Astrocyte (in vitro differentiated cells and primary cell): Measurements from ENCODE around the gene TCP11. TPM values are rescaled to one million over a fixed set of nuclear protein-coding genes. Genes with fewer than 3 reads are reported as not detected.

ENCODE experiments used
- DNase-seq: peaks from one replicate; pipeline ENCODE4 v3.0.0-alpha.2; 2010; ENCODE audit warnings: low read depth
- FAIRE-seq: peaks from 2 replicates; lab custom pipeline; 2011; peaks lifted over from hg19 to GRCh38; lab: Jason Lieb, UNC
- H2AFZ ChIP-seq: 2 replicates; pipeline ENCODE4 v1.6.0; 2012; ENCODE audit warnings: low read depth, low read length, inconsistent platforms
- H3K27ac ChIP-seq: 2 replicates; pipeline ENCODE4 v1.5.1; 2011; ENCODE audit warnings: low read depth, low read length, inconsistent platforms
- H3K27me3 ChIP-seq: 2 replicates; pipeline ENCODE4 v1.6.0; 2011; ENCODE audit warnings: low read length, inconsistent platforms; ENCODE audit not compliant: insufficient read depth
- H3K36me3 ChIP-seq: 2 replicates; pipeline ENCODE4 v1.5.1; 2011; ENCODE audit warnings: low read length, inconsistent platforms; ENCODE audit not compliant: insufficient read depth
- H3K4me1 ChIP-seq: 2 replicates; pipeline ENCODE4 v1.5.1; 2011; ENCODE audit warnings: low read length, inconsistent platforms; ENCODE audit not compliant: insufficient read depth
- H3K4me2 ChIP-seq: 2 replicates; pipeline ENCODE4 v1.6.0; 2012; ENCODE audit warnings: low read length, inconsistent platforms
- H3K4me3 ChIP-seq: 2 replicates; pipeline ENCODE4 v1.5.1; 2011; ENCODE audit warnings: low read depth, mild to moderate bottlenecking, low read length, inconsistent platforms; ENCODE audit not compliant: insufficient read depth
- H3K79me2 ChIP-seq: 2 replicates; pipeline ENCODE4 v1.6.0; 2012; ENCODE audit warnings: mild to moderate bottlenecking, low read length, inconsistent platforms; ENCODE audit not compliant: insufficient read depth
- H3K9ac ChIP-seq: 2 replicates; pipeline ENCODE4 v1.6.0; 2012; ENCODE audit warnings: mild to moderate bottlenecking, low read length, inconsistent platforms
- H3K9me3 ChIP-seq: 2 replicates; pipeline ENCODE4 v1.5.1; 2012; ENCODE audit warnings: low read depth, mild to moderate bottlenecking, low read length, inconsistent platforms; ENCODE audit not compliant: insufficient read depth
- H4K20me1 ChIP-seq: 2 replicates; pipeline ENCODE4 v1.6.0; 2012; ENCODE audit warnings: low read length, inconsistent platforms; ENCODE audit not compliant: insufficient read depth
- H3K27ac Mint-ChIP-seq: one replicate; pipeline ENCODE4 v1.8.0; 2021; ENCODE audit warnings: mild to moderate bottlenecking, mixed read lengths; ENCODE audit not compliant: unreplicated experiment
- H3K27me3 Mint-ChIP-seq: one replicate; pipeline ENCODE4 v1.8.0; 2021; ENCODE audit warnings: low read depth, mixed read lengths; ENCODE audit not compliant: unreplicated experiment
- H3K36me3 Mint-ChIP-seq: one replicate; pipeline ENCODE4 v1.8.0; 2021; ENCODE audit warnings: low read depth, mixed read lengths; ENCODE audit not compliant: unreplicated experiment
- H3K4me1 Mint-ChIP-seq: one replicate; pipeline ENCODE4 v1.8.0; 2021; ENCODE audit warnings: low read depth, mixed read lengths; ENCODE audit not compliant: unreplicated experiment
- H3K4me3 Mint-ChIP-seq: one replicate; pipeline ENCODE4 v1.8.0; 2021; ENCODE audit warnings: mild to moderate bottlenecking, moderate library complexity, mixed read lengths; ENCODE audit not compliant: unreplicated experiment
- H3K9me3 Mint-ChIP-seq: one replicate; pipeline ENCODE4 v1.8.0; 2021; ENCODE audit warnings: mild to moderate bottlenecking, mixed read lengths; ENCODE audit not compliant: unreplicated experiment
- EZH2 ChIP-seq: IDR thresholded peaks from 2 replicates; pipeline ENCODE4 v1.6.1; 2012; ENCODE audit warnings: mild to moderate bottlenecking, low read length, inconsistent platforms; ENCODE audit not compliant: insufficient read depth
- total RNA-seq: library from RNA; stranded (reverse); gene quantifications from 2 replicates; pipeline ENCODE4 v1.2.1, GENCODE V29; 2021
- TF ChIP-seq, protein P1 (sequence below): IDR thresholded peaks from 2 replicates; pipeline ENCODE4 v1.5.1; 2011; ENCODE audit warnings: low read depth, mild to moderate bottlenecking, inconsistent platforms, low read length, moderate library complexity; ENCODE audit not compliant: insufficient read depth

Gene TCP11
- total RNA-seq, 1 donor from 2014 or later, result not detected

DNA sequence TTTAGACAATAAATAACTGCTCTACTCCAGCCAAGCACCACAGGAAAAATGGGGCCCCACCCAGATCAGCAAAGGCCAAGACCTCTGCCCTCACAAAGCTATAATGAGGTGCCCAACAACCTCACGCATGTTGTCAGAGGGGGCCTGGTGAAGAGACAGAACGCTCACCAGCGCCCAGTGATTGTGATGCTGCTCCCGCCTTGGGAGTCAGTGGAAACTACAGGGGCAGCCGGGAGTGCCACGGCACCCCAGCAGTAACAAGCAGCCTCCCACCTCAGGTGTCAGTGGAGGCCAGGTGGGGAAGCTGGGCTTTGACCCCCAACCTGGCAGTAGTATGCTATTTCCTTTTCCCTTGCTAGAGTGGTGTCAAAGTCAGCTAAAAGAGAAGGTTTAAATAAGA, 47.4 kb downstream of the TCP11 start:
- no peak overlapping the region for H3K4me2 ChIP-seq
- no peaks in the 10 kb centered on the region for H3K79me2 ChIP-seq
- Mint-ChIP-seq H3K4me1 (peaks cover 60% of the 10 kb centered on the region), H3K27me3 (no peaks in the 10 kb centered on the region), H3K36me3 (peaks cover 2% of the 10 kb centered on the region), H3K4me3 (no peak overlapping the region), H3K9me3 (no peaks in the 10 kb centered on the region), H3K27ac (no peak overlapping the region)
- H3K9ac ChIP-seq, result no peak overlapping the region
- no peak for FAIRE-seq
- H3K4me1 ChIP-seq, result peaks cover 45% of the 10 kb centered on the region
- no peak overlapping the region for H3K4me3 ChIP-seq
- H4K20me1 ChIP-seq, result no peaks in the 10 kb centered on the region
- no peak for TF ChIP-seq EZH2
- TF ChIP-seq, protein P1, sequence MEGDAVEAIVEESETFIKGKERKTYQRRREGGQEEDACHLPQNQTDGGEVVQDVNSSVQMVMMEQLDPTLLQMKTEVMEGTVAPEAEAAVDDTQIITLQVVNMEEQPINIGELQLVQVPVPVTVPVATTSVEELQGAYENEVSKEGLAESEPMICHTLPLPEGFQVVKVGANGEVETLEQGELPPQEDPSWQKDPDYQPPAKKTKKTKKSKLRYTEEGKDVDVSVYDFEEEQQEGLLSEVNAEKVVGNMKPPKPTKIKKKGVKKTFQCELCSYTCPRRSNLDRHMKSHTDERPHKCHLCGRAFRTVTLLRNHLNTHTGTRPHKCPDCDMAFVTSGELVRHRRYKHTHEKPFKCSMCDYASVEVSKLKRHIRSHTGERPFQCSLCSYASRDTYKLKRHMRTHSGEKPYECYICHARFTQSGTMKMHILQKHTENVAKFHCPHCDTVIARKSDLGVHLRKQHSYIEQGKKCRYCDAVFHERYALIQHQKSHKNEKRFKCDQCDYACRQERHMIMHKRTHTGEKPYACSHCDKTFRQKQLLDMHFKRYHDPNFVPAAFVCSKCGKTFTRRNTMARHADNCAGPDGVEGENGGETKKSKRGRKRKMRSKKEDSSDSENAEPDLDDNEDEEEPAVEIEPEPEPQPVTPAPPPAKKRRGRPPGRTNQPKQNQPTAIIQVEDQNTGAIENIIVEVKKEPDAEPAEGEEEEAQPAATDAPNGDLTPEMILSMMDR, result no peak
- no peaks in the 10 kb centered on the region for H3K9me3 ChIP-seq
- no peaks in the 10 kb centered on the region for H3K36me3 ChIP-seq
- no peak overlapping the region for H3K27ac ChIP-seq
- H2AFZ ChIP-seq, result no peak overlapping the region
- no peaks in the 10 kb centered on the region for H3K27me3 ChIP-seq
- DNase-seq, result no peak

DNA sequence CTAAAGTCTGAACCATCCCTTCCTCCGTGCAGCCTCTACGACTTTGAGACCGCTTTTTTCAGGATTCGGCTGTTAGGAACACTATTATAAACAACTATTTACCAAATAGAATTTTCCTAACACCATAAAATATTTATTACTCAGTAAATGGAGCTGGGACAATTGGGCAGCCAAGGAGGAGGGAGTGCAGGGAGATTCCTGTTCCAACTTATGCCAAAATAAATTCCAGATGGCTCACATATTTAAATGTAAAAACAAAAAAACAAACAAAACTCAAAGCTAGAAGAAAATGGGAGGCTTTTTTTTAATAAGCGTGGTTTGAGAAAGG, 48.1 kb downstream of the TCP11 start:
- H3K4me3 Mint-ChIP-seq, result peak overlapping the region; percentile 41
- H3K4me1 ChIP-seq, result peaks cover 45% of the 10 kb centered on the region
- no peaks in the 10 kb centered on the region for H3K9me3 ChIP-seq
- no peak overlapping the region for H2AFZ ChIP-seq
- TF ChIP-seq, protein P1, result no peak
- no peak for TF ChIP-seq EZH2
- peaks cover 6% of the 10 kb centered on the region for H3K36me3 Mint-ChIP-seq
- no peaks in the 10 kb centered on the region for H3K27me3 ChIP-seq
- no peak overlapping the region for H3K27ac ChIP-seq
- H3K4me3 ChIP-seq, result no peak overlapping the region
- H3K4me1 Mint-ChIP-seq, result peaks cover 61% of the 10 kb centered on the region
- no peaks in the 10 kb centered on the region for H4K20me1 ChIP-seq
- DNase-seq (no peak), FAIRE-seq (no peak)
- H3K27me3 Mint-ChIP-seq, result no peaks in the 10 kb centered on the region
- no peaks in the 10 kb centered on the region for H3K79me2 ChIP-seq
- no peaks in the 10 kb centered on the region for H3K9me3 Mint-ChIP-seq
- H3K4me2 ChIP-seq, result peak overlapping the region; percentile 54
- H3K36me3 ChIP-seq, result no peaks in the 10 kb centered on the region
- H3K27ac Mint-ChIP-seq, result peak overlapping the region; percentile 82
- H3K9ac ChIP-seq, result no peak overlapping the region

DNA sequence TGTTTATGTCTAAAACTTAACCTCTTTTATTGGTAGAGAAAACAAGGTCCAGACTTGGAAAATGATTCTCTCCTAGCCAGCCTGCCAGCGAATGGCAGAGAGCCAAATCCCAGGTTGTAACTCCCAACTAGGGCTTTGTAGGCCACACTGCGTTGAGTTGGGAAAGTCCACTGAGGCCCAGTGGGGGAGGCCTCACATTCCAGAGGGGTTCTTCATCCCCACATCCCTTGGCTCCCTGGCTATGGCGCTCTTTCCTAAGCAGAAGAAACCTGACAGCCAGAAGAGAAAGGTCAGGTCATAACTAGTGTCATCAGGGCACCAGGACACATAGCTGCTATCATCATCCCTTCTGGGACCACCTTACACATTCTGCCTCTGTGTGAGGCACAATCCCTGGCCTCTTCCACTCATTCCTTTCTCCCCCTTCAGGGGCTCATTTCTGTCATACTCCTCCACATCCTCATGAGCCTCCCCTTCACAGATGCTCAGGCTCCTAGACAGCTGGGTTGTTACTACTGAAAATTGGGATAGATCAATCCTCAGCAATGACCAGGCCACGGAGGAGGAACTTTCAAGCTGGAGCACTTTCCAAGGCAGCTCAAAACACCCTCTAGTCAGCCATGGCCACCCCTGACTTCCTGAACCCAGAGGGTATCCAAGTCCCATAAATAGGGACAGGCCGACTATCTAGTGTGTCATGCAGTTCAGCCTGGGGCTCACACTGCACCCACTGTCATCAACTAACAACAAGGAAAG, 48.6 kb downstream of the TCP11 start:
- Histone ChIP-seq H3K4me1 (peaks cover 45% of the 10 kb centered on the region), H3K27ac (no peak overlapping the region), H3K9me3 (no peaks in the 10 kb centered on the region), H3K36me3 (no peaks in the 10 kb centered on the region), H3K4me2 (peak overlapping the region; percentile 54), H2AFZ (no peak overlapping the region), H3K79me2 (no peaks in the 10 kb centered on the region), H3K4me3 (no peak overlapping the region), H3K9ac (no peak overlapping the region), H3K27me3 (no peaks in the 10 kb centered on the region), H4K20me1 (no peaks in the 10 kb centered on the region)
- DNase-seq (peak; percentile 78), FAIRE-seq (no peak)
- peaks cover 6% of the 10 kb centered on the region for H3K36me3 Mint-ChIP-seq
- H3K9me3 Mint-ChIP-seq, result no peaks in the 10 kb centered on the region
- no peaks in the 10 kb centered on the region for H3K27me3 Mint-ChIP-seq
- TF ChIP-seq EZH2, result no peak
- TF ChIP-seq, protein P1, result no peak
- H3K27ac Mint-ChIP-seq, result peak overlapping the region; percentile 82
- peaks cover 59% of the 10 kb centered on the region for H3K4me1 Mint-ChIP-seq
- peak overlapping the region; percentile 41 for H3K4me3 Mint-ChIP-seq
